Measurements from ENCODE around the gene POLDIP2.

Gene POLDIP2

DNA sequence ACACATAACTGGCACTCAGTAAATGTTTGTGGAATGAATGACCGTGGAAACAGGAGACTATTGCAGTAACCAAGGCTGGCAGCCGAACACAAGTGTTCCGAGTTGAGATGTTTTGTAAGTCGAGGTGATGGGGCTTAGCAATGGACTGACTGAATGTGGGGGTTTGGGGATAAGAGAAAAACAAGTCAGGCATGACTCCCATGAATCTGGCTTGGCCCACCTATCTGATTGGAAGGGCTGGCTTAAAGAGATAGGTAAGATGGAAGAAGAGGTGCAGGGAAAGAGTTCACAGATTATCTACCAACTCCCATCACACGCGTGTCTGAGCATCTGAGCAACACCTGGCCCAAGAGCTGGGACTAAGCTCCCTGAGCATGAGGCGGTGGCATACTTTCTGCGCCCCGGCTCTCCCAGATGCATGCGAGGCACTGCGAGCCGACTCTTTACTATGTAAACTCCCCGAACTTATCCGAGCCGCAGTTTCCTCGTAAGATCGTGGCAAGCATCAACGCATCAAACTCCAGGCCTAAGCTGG, 22.6 kb downstream of the POLDIP2 start:
- no peak for DNase-seq (ENCODE audit: low read depth, low spot score)
- Histone ChIP-seq H3K9me3 (ENCODE audit: insufficient read depth, low read length) (no peaks in the 10 kb centered on the region), H3K36me3 (ENCODE audit: insufficient read depth, insufficient read length, low read length) (peaks cover 32% of the 10 kb centered on the region), H3K27me3 (ENCODE audit: insufficient read depth, insufficient read length) (no peaks in the 10 kb centered on the region), H3K4me3 (ENCODE audit: insufficient read length, low read depth) (peak overlapping the region; percentile 71), H3K9ac (ENCODE audit: insufficient read length, low read depth) (peak overlapping the region; percentile 65), H3K4me1 (ENCODE audit: insufficient read depth, insufficient read length) (no peaks in the 10 kb centered on the region)
- TF ChIP-seq ZNF274 (IDR thresholded peaks at IDR 0.05; ENCODE audit: low read depth, low read length) (no peak), SUZ12 (IDR thresholded peaks at IDR 0.05; ENCODE audit: extremely low read depth, insufficient read depth, insufficient read length) (no peak), YY1 (IDR thresholded peaks at IDR 0.05; ENCODE audit: insufficient read depth, insufficient read length) (no peak)

DNA sequence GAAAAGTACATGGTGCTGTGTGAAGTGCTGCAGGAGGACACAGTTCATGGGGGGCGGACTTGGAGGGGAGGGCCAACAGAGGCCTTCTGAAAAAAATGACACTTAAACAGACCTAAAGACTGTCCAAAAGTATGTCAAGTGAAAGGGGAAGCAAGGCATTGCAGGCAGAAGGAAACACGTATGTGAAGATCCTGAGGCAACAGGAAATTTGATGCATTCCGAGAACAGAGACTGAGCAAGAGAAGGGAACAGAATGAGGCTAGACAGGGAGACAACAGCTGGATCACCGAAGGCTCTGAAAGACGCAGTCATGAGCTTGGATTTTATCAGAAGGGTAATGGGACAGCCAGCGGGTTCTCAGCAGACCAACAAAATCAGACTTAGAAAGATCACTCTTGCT, 23.2 kb downstream of the POLDIP2 start:
- TF ChIP-seq YY1 (IDR thresholded peaks at IDR 0.05; ENCODE audit: insufficient read depth, insufficient read length) (no peak), ZNF274 (IDR thresholded peaks at IDR 0.05; ENCODE audit: low read depth, low read length) (no peak), SUZ12 (IDR thresholded peaks at IDR 0.05; ENCODE audit: extremely low read depth, insufficient read depth, insufficient read length) (no peak)
- Histone ChIP-seq H3K9me3 (ENCODE audit: insufficient read depth, low read length) (no peaks in the 10 kb centered on the region), H3K9ac (ENCODE audit: insufficient read length, low read depth) (peak overlapping the region; percentile 65), H3K4me1 (ENCODE audit: insufficient read depth, insufficient read length) (no peaks in the 10 kb centered on the region), H3K36me3 (ENCODE audit: insufficient read depth, insufficient read length, low read length) (peaks cover 30% of the 10 kb centered on the region), H3K27me3 (ENCODE audit: insufficient read depth, insufficient read length) (no peaks in the 10 kb centered on the region), H3K4me3 (ENCODE audit: insufficient read length, low read depth) (peak overlapping the region; percentile 71)
- no peak for DNase-seq (ENCODE audit: low read depth, low spot score)

GRCh38 chr17:28333083-28333746, 24.1 kb downstream of the POLDIP2 start:
- Histone ChIP-seq H3K4me3 (ENCODE audit: insufficient read length, low read depth) (no peak overlapping the region), H3K36me3 (ENCODE audit: insufficient read depth, insufficient read length, low read length) (peaks cover 32% of the 10 kb centered on the region), H3K4me1 (ENCODE audit: insufficient read depth, insufficient read length) (no peaks in the 10 kb centered on the region), H3K27me3 (ENCODE audit: insufficient read depth, insufficient read length) (no peaks in the 10 kb centered on the region), H3K9me3 (ENCODE audit: insufficient read depth, low read length) (no peaks in the 10 kb centered on the region), H3K9ac (ENCODE audit: insufficient read length, low read depth) (no peak overlapping the region)
- TF ChIP-seq ZNF274 (IDR thresholded peaks at IDR 0.05; ENCODE audit: low read depth, low read length), result no peak
- no peak for TF ChIP-seq SUZ12 (IDR thresholded peaks at IDR 0.05; ENCODE audit: extremely low read depth, insufficient read depth, insufficient read length)
- TF ChIP-seq YY1 (IDR thresholded peaks at IDR 0.05; ENCODE audit: insufficient read depth, insufficient read length), result no peak
- DNase-seq (ENCODE audit: low read depth, low spot score), result no peak

GRCh38 chr17:28331891-28332420, 25.4 kb downstream of the POLDIP2 start:
- DNase-seq (ENCODE audit: low read depth, low spot score), result no peak
- H3K36me3 ChIP-seq (ENCODE audit: insufficient read depth, insufficient read length, low read length), result peaks cover 40% of the 10 kb centered on the region

GRCh38 chr17:28330671-28331070, 26.7 kb downstream of the POLDIP2 start:
- H3K9me3 ChIP-seq (ENCODE audit: insufficient read depth, low read length), result no peaks in the 10 kb centered on the region
- no peak overlapping the region for H3K9ac ChIP-seq (ENCODE audit: insufficient read length, low read depth)
- H3K4me1 ChIP-seq (ENCODE audit: insufficient read depth, insufficient read length), result no peaks in the 10 kb centered on the region
- no peak for DNase-seq (ENCODE audit: low read depth, low spot score)
- TF ChIP-seq YY1 (IDR thresholded peaks at IDR 0.05; ENCODE audit: insufficient read depth, insufficient read length) (no peak), SUZ12 (IDR thresholded peaks at IDR 0.05; ENCODE audit: extremely low read depth, insufficient read depth, insufficient read length) (no peak), ZNF274 (IDR thresholded peaks at IDR 0.05; ENCODE audit: low read depth, low read length) (no peak)
- peaks cover 53% of the 10 kb centered on the region for H3K36me3 ChIP-seq (ENCODE audit: insufficient read depth, insufficient read length, low read length)
- H3K27me3 ChIP-seq (ENCODE audit: insufficient read depth, insufficient read length), result no peaks in the 10 kb centered on the region
- no peak overlapping the region for H3K4me3 ChIP-seq (ENCODE audit: insufficient read length, low read depth)

More at GRCh38 chr17:28331891-28332420, 25.4 kb downstream of the POLDIP2 start:
- H3K4me3 ChIP-seq (ENCODE audit: insufficient read length, low read depth), result no peak overlapping the region
- no peaks in the 10 kb centered on the region for H3K9me3 ChIP-seq (ENCODE audit: insufficient read depth, low read length)
- H3K4me1 ChIP-seq (ENCODE audit: insufficient read depth, insufficient read length), result no peaks in the 10 kb centered on the region
- TF ChIP-seq YY1 (IDR thresholded peaks at IDR 0.05; ENCODE audit: insufficient read depth, insufficient read length) (no peak), ZNF274 (IDR thresholded peaks at IDR 0.05; ENCODE audit: low read depth, low read length) (no peak), SUZ12 (IDR thresholded peaks at IDR 0.05; ENCODE audit: extremely low read depth, insufficient read depth, insufficient read length) (no peak)
- no peaks in the 10 kb centered on the region for H3K27me3 ChIP-seq (ENCODE audit: insufficient read depth, insufficient read length)
- no peak overlapping the region for H3K9ac ChIP-seq (ENCODE audit: insufficient read length, low read depth)

DNA sequence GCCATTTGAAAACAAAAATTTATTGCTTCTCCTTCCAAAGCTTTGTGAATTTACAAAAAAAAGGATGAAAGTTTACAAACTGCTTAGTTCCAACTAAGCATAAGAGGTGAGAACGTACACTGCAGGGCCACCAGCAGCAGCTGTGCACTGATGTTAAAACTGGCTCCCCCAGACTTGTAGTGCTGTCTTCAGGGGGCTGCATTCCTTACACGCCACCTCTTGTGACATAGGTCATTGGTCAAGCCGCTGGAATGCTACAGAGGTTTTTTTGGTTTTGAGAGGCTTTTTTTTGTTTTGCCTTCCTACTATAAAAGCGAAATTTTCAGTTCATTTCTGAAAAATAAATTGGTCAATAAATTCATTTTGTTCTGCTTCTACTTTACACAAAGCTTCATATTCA, 29.0 kb downstream of the POLDIP2 start:
- no peaks in the 10 kb centered on the region for H3K27me3 ChIP-seq (ENCODE audit: insufficient read depth, insufficient read length)
- H3K9ac ChIP-seq (ENCODE audit: insufficient read length, low read depth), result no peak overlapping the region
- no peak overlapping the region for H3K4me3 ChIP-seq (ENCODE audit: insufficient read length, low read depth)
- DNase-seq (ENCODE audit: low read depth, low spot score), result no peak
- H3K4me1 ChIP-seq (ENCODE audit: insufficient read depth, insufficient read length), result no peaks in the 10 kb centered on the region
- TF ChIP-seq YY1 (IDR thresholded peaks at IDR 0.05; ENCODE audit: insufficient read depth, insufficient read length) (no peak), ZNF274 (IDR thresholded peaks at IDR 0.05; ENCODE audit: low read depth, low read length) (no peak), SUZ12 (IDR thresholded peaks at IDR 0.05; ENCODE audit: extremely low read depth, insufficient read depth, insufficient read length) (no peak)
- peaks cover 64% of the 10 kb centered on the region for H3K36me3 ChIP-seq (ENCODE audit: insufficient read depth, insufficient read length, low read length)
- H3K9me3 ChIP-seq (ENCODE audit: insufficient read depth, low read length), result no peaks in the 10 kb centered on the region

DNA sequence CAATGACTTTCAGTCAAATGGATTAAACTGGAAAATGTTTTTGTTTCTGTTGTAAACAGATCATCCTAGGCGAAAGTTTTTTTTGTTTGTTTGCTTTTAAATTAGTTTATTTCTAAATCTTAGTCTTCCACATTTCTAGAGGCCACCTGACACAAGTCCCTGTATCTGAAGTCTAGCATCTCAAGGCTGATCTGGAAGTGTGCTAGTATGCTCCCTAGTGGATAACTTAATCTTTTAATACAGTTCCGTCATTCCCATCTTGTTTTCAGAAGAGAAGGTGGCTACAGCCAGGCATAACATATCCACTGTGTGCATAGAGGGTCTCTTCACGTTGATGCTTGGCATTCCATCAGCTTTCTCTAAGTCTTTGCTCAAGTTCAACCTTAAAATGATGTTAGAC, 29.6 kb downstream of the POLDIP2 start:
- Histone ChIP-seq H3K9ac (ENCODE audit: insufficient read length, low read depth) (no peak overlapping the region), H3K36me3 (ENCODE audit: insufficient read depth, insufficient read length, low read length) (peaks cover 67% of the 10 kb centered on the region), H3K27me3 (ENCODE audit: insufficient read depth, insufficient read length) (no peaks in the 10 kb centered on the region), H3K4me3 (ENCODE audit: insufficient read length, low read depth) (no peak overlapping the region), H3K4me1 (ENCODE audit: insufficient read depth, insufficient read length) (no peaks in the 10 kb centered on the region), H3K9me3 (ENCODE audit: insufficient read depth, low read length) (no peaks in the 10 kb centered on the region)
- no peak for DNase-seq (ENCODE audit: low read depth, low spot score)
- no peak for TF ChIP-seq SUZ12 (IDR thresholded peaks at IDR 0.05; ENCODE audit: extremely low read depth, insufficient read depth, insufficient read length)
- TF ChIP-seq YY1 (IDR thresholded peaks at IDR 0.05; ENCODE audit: insufficient read depth, insufficient read length), result no peak
- TF ChIP-seq ZNF274 (IDR thresholded peaks at IDR 0.05; ENCODE audit: low read depth, low read length), result no peak

All from NT2/D1 (cell line).